ENCODE results near the gene HS2ST1. TPM values are rescaled to one million over a fixed set of nuclear protein-coding genes. Genes with fewer than 3 reads are reported as not detected.

The HS2ST1 gene
- total and polyA plus RNA-seq, 10 of the 15 experiments (the other 5 are each of a cell fraction or from before 2014, with no cell fraction given), result 5.4 to 30.8 (median 18.6) TPM

DNA sequence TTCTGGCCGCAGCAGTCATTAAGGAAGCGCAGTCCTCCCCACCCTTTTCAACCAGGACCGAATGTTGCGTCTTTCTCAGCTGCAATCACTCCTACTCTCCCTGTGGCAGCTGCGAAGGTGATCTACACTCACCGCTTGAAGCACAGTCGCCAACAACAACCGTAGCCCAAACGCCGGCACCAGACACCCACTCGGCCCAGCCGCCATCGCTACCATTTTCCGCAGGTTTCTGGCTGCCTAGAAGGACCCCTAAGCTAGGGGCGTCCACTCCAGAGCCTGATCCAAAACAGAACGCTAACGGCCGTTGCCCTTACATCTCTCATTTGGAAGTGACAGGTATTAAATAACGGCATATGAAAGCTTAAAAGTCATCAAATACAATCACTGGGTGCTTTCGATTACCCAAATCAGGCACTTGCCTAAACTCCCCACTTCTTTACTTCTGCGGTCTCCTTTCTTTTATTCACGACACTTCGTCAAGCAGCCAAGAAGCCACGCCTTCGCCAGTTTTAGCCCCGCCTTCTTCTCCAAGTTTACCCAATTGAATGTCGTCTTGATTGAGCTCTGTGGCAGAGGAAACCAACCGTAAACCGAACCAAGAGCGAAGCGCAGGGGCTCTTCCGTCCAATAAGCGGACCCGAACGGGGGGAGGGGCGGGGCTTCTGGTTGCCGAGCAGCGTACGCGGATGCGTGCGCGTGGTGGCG, 387 bp upstream of the HS2ST1 start, which contains the start of gene SELENOF (continued):
- TF ChIP-seq IKZF1 (conservative IDR thresholded peaks at IDR 0.05) (no peak; the same call in 1 of the 2 replicates), JUND (IDR thresholded peaks at IDR 0.05; ENCODE audit: low read depth, low read length) (no peak), ESRRA (IDR thresholded peaks at IDR 0.05; ENCODE audit: low read length) (peak; percentile 69; the same call in 1 of the 2 replicates), MEF2A (IDR thresholded peaks at IDR 0.05; ENCODE audit: insufficient read depth, low read depth, low read length) (0 out of 2 replicates have a peak, but pooled peaks have one; percentile 40), RELA (IDR thresholded peaks at IDR 0.05; ENCODE audit: borderline replicate concordance, partially characterized antibody) (peak; percentile 68), KDM1A (IDR thresholded peaks at IDR 0.05; ENCODE audit: borderline replicate concordance) (no peak), TAF1 (IDR thresholded peaks at IDR 0.05; ENCODE audit: borderline replicate concordance, low read depth, low read length) (peak; percentile 96), SUPT20H (IDR thresholded peaks at IDR 0.05; ENCODE audit: borderline replicate concordance, control insufficient read depth, low read depth, low read length) (no peak), BRCA1 (IDR thresholded peaks at IDR 0.05; ENCODE audit: low read depth, low read length) (no peak), SIX5 (IDR thresholded peaks at IDR 0.05; ENCODE audit: low read depth, low read length, severe bottlenecking) (peak; percentile 19), NRF1 (conservative IDR thresholded peaks at IDR 0.05; ENCODE audit: low read depth, low read length) (0 out of 2 replicates have a peak, but pooled peaks have one; percentile 1), SMAD1 (IDR thresholded peaks at IDR 0.05; ENCODE audit: low read depth, partially characterized antibody) (no peak), TBL1XR1 (IDR thresholded peaks at IDR 0.05; ENCODE audit: low read depth, low read length) (0 out of 2 replicates have a peak, but pooled peaks have one; percentile 15), NBN (IDR thresholded peaks at IDR 0.05) (peak; percentile 65), BMI1 (IDR thresholded peaks at IDR 0.05; ENCODE audit: borderline replicate concordance) (no peak), TARDBP (IDR thresholded peaks at IDR 0.05; ENCODE audit: borderline replicate concordance) (no peak)
- TF ChIP-seq, protein P1, sequence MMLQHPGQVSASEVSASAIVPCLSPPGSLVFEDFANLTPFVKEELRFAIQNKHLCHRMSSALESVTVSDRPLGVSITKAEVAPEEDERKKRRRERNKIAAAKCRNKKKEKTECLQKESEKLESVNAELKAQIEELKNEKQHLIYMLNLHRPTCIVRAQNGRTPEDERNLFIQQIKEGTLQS (IDR thresholded peaks at IDR 0.05; ENCODE audit: borderline replicate concordance, extremely low read depth, low read depth, low read length), result peak; percentile 32; the same call in 1 of the 2 replicates
- TF ChIP-seq, protein P2, sequence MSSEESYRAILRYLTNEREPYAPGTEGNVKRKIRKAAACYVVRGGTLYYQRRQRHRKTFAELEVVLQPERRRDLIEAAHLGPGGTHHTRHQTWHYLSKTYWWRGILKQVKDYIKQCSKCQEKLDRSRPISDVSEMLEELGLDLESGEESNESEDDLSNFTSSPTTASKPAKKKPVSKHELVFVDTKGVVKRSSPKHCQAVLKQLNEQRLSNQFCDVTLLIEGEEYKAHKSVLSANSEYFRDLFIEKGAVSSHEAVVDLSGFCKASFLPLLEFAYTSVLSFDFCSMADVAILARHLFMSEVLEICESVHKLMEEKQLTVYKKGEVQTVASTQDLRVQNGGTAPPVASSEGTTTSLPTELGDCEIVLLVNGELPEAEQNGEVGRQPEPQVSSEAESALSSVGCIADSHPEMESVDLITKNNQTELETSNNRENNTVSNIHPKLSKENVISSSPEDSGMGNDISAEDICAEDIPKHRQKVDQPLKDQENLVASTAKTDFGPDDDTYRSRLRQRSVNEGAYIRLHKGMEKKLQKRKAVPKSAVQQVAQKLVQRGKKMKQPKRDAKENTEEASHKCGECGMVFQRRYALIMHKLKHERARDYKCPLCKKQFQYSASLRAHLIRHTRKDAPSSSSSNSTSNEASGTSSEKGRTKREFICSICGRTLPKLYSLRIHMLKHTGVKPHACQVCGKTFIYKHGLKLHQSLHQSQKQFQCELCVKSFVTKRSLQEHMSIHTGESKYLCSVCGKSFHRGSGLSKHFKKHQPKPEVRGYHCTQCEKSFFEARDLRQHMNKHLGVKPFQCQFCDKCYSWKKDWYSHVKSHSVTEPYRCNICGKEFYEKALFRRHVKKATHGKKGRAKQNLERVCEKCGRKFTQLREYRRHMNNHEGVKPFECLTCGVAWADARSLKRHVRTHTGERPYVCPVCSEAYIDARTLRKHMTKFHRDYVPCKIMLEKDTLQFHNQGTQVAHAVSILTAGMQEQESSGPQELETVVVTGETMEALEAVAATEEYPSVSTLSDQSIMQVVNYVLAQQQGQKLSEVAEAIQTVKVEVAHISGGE (CRISPR knock-in tag; IDR thresholded peaks at IDR 0.05), result no peak
- TF ChIP-seq, protein P3, sequence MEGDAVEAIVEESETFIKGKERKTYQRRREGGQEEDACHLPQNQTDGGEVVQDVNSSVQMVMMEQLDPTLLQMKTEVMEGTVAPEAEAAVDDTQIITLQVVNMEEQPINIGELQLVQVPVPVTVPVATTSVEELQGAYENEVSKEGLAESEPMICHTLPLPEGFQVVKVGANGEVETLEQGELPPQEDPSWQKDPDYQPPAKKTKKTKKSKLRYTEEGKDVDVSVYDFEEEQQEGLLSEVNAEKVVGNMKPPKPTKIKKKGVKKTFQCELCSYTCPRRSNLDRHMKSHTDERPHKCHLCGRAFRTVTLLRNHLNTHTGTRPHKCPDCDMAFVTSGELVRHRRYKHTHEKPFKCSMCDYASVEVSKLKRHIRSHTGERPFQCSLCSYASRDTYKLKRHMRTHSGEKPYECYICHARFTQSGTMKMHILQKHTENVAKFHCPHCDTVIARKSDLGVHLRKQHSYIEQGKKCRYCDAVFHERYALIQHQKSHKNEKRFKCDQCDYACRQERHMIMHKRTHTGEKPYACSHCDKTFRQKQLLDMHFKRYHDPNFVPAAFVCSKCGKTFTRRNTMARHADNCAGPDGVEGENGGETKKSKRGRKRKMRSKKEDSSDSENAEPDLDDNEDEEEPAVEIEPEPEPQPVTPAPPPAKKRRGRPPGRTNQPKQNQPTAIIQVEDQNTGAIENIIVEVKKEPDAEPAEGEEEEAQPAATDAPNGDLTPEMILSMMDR (IDR thresholded peaks at IDR 0.05 in 2 of 3, conservative IDR thresholded peaks at IDR 0.05 in 1 of 3; ENCODE audit: control insufficient read depth in 2 of 3, extremely low read depth in 1 of 3, insufficient read depth in 1 of 3, low read depth in 3 of 3, low read length in 3 of 3), result no peak
- TF ChIP-seq, protein P4, sequence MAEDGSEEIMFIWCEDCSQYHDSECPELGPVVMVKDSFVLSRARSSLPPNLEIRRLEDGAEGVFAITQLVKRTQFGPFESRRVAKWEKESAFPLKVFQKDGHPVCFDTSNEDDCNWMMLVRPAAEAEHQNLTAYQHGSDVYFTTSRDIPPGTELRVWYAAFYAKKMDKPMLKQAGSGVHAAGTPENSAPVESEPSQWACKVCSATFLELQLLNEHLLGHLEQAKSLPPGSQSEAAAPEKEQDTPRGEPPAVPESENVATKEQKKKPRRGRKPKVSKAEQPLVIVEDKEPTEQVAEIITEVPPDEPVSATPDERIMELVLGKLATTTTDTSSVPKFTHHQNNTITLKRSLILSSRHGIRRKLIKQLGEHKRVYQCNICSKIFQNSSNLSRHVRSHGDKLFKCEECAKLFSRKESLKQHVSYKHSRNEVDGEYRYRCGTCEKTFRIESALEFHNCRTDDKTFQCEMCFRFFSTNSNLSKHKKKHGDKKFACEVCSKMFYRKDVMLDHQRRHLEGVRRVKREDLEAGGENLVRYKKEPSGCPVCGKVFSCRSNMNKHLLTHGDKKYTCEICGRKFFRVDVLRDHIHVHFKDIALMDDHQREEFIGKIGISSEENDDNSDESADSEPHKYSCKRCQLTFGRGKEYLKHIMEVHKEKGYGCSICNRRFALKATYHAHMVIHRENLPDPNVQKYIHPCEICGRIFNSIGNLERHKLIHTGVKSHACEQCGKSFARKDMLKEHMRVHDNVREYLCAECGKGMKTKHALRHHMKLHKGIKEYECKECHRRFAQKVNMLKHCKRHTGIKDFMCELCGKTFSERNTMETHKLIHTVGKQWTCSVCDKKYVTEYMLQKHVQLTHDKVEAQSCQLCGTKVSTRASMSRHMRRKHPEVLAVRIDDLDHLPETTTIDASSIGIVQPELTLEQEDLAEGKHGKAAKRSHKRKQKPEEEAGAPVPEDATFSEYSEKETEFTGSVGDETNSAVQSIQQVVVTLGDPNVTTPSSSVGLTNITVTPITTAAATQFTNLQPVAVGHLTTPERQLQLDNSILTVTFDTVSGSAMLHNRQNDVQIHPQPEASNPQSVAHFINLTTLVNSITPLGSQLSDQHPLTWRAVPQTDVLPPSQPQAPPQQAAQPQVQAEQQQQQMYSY (CRISPR knock-in tag; IDR thresholded peaks at IDR 0.05), result no peak
